Muscle of back (tissue), 11 donors: Measurements from ENCODE around the gene CD36. TPM values are rescaled to one million over a fixed set of nuclear protein-coding genes. Genes with fewer than 3 reads are reported as not detected.

Source experiments
- DNase-seq, 3 donors: peaks; one replicate each; pipeline versions ENCODE4 v3.0.0 to v3.0.0-alpha.2; 2013
- polyA plus RNA-seq, 10 donors: library from polyadenylated mRNA; unstranded; fragments of 120-200 nt; gene quantifications; one replicate each; pipeline ENCODE4 v1.2.1, GENCODE V29; 2013; ENCODE audit not compliant: insufficient read length in 10 of 10

Gene CD36
- polyA plus RNA-seq, 10 donors, result 167 to 439 (median 306) TPM

DNA sequence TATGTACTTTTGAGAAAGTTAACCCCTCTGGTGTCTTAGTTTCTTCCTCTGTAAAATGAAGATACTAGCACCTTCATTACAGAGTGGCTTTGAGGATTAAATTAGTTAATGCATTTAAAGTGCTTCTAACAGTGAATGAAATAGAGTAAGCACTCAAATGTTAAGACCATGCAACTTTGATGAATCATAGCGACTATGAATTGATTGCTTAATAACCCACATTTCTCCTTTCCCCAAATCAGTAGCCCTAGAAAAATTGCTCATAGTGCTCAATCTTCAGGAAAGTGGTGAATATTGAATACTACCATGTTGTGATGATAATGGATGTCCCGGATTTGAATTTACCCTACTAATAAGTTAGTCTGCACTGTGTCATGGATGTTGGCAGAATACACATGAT is 48.1 kb downstream of the CD36 start:
- DNase-seq, result no peak

DNA sequence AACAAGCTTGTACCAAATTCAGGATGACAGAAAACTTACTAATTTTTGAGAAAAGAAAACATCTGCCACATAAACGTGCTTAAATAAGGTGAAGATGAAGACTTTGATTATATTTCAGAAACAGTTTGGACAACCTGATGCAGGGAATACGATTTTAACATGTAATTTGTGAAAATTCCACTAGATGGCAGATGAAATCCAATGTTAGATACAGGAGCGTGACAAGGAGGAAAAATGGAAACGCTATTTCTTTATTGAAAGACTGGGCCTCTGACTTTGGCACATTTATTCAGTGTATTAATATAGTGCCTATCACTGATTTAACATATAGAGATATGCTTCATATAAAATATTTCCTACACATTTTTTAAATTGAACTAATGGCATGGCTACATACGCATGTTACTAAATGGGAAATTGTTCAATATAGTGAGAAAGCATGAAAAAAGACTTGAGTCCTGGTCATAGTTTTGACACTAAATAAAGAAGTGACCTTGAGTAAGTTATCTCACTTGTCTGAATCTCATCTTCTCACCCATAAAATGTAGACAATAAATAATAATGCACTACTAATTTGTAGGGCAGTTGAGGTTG is 60.7 kb downstream of the CD36 start:
- DNase-seq, result peak; percentile 63 to 82 (median 77)

DNA sequence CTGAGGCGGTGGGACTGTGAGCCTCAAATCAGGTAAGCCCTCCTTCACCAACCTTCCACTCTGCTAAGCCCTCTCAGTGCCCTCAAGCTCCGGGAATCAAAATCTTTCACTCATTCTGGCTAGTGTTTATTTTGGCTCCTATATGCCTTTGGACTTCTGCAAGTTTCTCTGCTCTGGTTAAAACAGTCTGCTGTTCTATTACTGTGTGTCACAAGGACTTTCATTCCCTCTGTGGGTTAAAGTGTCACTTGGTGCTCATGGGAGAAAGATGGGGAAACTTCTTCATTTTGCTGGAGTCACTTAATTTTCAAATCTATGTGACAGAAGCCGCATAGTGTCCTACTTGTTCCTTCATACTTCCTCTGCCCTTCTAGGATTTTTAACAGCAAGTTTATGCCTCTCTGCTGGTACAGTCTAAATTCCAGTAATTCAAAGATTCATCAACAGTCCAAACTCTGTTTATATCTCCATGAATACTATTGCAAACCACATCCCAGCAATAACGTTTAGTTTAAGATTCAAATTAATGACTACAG is 61.3 kb downstream of the CD36 start:
- DNase-seq, result no peak

DNA sequence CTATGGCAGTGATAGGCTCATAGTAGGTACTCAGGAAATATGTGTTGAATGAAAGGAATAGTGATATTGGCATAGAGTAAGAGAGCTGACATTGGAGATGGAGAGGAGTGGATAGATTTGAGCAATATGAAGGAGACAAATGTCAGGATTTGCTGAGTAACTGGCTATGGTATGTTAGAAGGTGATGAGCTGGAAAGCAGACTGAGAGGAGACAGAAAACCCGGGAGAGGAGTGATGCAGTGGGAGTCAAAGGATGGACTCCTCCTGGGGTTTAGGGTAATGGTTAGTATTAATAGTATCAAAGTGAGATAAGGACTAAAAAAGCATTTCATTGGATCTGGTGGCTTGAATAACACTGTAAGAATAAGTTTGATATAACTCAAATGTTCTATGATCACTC is 64.8 kb downstream of the CD36 start:
- no peak for DNase-seq

DNA sequence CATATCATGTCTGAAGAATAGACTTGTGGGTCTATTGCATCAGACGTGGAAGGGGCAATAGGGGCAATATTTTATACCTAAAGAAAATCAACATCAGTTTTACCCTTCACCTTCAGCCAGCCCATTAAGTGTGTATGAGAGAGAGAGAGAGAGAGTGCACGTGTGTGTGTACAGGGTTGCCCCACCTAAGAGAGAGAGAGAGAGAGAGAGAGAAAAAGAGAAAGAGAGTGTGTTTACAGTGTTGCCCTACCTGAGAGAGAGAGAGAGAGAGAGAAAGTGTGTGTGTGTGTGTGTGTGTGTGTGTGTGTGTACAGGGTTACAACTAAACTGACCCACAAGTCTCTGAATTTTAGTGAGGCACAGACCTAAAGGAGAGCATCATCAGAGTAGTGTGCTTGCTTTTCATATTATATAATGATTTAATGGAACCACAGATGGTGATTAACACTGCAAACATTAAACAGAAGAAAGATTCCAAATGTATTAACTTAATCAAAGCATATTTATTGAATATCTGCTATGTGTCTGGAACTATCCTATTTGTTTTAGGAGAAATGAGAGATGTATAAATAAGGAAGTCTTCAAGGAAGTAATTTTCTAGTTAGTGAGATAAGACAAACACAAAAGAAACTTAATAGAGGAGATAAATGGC is 66.8 kb downstream of the CD36 start:
- DNase-seq, result no peak

DNA sequence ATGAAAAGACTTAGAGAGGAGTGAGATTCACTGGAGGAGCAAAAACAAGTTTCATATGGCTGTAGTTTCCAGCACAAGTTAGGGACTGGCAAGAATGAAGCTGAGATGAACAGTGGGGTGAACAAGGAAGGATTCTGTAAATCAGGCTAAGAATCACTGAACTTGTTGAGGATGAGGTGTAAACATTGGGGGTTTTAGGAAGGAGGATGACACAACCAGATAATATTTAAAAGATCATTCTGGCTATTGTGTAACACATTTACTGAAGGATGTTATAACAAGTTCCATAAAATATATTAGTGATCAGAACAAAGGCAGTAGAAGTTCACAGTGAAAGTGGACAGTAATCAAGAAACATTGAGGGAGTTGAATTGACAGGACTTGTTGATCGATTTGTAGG is 68.9 kb downstream of the CD36 start:
- no peak for DNase-seq

DNA sequence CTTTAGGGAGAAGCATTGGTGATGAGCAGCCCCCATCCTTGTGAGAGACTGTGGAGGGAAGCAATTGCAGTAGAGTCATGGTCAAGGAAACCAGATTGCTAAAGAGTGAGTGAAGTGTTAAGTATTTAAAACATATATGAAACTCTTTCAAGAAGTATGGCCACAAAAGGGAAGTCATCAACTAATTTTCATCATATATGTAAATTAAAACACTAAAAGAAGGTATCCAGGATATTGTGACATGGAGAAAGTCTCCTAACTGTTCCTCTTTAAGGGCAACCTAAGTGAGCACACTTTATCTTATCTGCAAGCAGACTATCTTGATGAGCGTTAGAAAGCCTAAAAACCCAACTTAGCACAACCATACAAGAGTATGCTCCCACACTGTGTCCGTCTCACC is 69.7 kb downstream of the CD36 start:
- no peak for DNase-seq

DNA sequence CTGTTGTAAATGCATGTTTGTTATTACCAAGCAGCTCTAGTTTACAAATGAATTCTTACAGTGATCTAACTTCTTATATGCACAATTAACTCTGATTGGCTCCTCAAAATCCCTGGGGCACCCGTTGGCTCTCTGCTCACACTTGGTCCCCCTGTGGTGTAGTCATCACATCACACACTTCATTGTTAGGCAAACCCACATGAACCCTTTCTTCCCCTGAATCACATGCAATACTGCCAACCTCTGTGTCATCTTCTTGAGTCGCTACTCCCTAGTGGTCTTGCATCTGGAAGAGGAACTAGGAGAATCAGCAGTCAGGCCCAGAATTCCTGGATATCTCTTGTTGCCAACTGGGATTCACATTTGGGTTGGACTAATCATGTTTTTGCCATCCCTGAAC is 73.1 kb downstream of the CD36 start:
- peak; percentile 75 to 93 (median 87) for DNase-seq

DNA sequence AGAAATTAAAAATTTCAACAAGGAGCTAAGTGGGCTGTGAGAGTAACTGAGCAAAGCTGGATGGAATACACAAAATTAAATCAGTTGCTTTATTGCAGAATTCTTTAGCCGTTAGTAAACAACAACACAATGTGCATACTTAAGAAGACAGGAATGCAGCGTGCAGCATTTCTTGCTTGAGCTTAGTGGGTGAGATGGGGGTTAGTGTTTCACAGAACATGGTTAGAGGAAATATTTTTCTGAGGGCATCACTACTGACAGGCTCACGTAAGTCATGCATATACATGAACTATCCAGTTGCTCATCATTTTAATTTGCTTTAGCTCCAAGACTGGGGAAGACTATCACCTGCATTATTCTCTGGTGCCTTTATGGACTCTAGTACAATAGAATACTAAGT is 80.8 kb downstream of the CD36 start:
- DNase-seq, result peak in 1 of 3 donors; percentile 31

DNA sequence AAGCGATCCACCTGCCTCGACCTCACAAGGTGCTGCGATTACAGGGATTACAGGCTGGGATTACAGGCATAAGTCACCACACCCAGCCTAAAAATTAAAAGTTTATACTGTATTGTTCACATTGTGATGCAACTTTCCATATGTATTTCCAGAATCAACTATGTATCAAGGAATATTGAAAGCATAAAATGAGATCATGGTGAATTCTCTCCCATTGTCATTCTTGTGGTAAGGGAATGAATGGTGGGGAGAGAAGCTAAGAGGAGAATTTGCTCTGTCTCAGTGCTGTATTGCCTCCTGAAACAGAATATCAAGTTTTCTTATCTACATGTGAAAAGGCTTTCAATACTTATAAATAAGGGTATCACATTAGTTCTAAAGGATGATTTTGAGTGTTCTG is 81.7 kb downstream of the CD36 start:
- no peak for DNase-seq

DNA sequence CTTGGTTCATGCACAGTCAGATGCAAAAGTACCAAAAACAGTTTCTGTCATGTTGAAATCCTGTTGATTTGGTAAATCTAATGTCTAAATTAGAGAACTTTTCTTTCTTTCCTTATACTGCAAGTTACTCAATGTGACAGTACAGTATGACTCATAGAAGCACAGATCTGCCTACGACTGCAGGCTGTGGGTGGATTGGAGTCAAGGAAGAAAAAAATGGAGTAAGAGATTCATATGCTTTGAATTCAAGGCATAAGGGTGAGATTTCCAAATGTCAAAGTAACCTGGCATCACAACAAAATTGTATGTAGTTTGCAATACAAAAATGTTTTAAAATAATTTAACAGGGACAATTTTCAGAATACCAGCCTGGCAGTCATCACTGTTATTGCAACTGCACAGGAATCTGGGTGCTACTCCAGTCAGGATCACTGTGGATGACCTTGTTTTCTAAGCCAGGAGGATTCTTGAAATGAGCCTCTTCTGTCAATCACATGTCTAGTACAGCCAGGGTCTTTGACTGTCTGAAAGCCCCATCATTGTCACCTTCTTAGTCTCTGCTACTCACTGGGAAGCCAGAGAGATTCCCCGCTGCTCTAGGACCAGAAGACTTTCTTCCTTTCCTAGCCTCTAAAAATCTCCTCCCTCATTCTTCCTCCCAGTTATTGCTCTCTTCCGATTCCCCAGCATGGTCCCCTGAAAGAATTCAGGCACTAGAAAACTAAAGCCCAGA is 83.6 kb downstream of the CD36 start:
- peak in 2 of 3 donors; percentile 35 to 62 for DNase-seq

DNA sequence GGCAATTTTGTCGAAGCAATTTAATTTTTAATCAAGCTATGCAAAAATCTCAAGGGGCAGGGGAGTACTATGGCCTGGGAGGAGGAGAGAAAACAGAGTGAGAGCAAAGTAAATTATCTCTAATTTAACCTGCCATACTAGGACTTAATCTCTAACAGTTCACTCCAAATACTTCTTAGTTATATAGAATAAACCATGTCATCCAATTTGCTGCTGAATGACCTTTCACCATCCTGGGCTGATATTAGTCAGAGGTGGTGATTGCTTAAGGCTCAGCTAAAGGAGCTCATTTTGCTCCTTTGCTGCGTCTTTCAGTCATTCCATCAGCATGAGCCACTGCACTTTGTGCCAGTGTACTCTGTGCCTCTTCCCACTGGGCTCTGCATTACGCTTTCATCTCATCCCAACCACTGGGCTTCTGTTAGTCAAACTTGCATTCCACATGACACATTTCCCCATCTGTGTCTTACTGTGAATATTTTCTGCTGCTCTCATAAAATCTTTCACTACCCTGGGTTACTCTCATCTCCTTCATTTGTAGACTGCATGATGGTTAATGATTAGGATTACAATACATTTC is 84.3 kb downstream of the CD36 start:
- peak; percentile 58 to 98 (median 65) for DNase-seq

DNA sequence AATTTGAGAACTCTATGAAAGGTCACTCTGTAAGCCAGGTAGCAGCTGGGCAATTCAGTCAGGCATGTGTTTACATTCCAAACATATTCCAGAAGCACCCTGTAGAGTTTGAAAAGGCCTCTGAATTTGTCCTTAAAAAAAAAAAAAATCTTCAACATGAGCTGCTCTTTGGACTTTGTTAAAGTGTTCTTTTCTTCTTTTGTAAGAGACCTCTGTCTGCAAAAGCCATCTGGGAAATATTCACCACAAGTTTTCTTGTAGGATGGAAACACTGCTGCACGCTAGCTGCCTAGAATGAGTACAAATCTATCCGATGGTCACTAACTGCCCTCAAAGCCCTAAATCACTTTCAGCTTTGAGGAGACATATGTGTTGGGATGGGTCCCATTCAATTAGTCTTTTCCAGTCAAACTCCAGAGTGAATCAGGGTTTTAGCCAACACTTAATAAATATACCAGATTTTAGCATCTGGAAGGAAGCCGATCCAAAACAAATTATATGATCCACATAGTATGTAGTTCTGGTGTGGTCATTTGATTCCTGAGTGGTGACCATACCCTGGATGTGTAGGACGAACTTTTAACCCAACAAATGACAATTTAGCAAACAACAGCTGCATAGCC is 85.9 kb downstream of the CD36 start:
- DNase-seq, result peak; percentile 91 to 96 (median 92)

DNA sequence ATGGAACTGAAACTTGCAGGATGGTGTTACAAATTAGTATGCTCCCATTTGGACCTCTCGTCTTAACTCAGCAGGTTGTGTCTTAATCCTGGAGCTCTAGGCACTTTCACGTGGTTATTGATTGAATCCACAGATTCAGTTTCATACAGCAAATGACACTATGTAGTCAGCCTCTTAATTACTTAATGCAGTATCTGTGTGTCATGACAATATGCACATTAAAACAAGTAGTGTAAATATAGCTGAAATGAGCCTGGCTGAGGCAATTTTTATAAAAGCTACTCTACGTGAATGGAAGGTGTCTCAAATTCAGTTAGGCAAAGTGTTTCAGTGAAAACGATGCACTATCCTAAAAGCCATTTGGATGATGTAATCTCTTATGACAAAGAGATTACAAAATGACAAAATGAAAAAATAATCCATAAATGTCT is 86.8 kb downstream of the CD36 start:
- no peak for DNase-seq

Other genes starting within 250 kb of the CD36 start
- under 1 TPM in 1 of 10 donors, not detected in 9; 0.13 TPM for gene GNAT3, start 126.6 kb upstream of the CD36 start, polyA plus RNA-seq